ELR (cell line): ENCODE data around the gene CGB7.

Experiments used
- DNase-seq: peaks from one replicate; pipeline ENCODE4 v3.0.0-alpha.2; 2015; ENCODE audit warnings: low read depth

CGB7 gene

GRCh38 chr19:49057636-49058234 is at the start of gene CGB7:
TSS of gene CGB7 (minus strand) at chr19:49057749. CDS start at chr19:49055375, 2,374 bp downstream.
- DNase-seq, result peak; percentile 88

- DNase-seq, result peak; percentile 69
Measured at GRCh38 chr19:49106648-49107135, 49.1 kb upstream of the CGB7 start.

- DNase-seq, result no peak
Measured at GRCh38 chr19:49104229-49104864, 46.8 kb upstream of the CGB7 start.

GRCh38 chr19:49103331-49104085 is 46.0 kb upstream of the CGB7 start:
- no peak for DNase-seq

- DNase-seq, result no peak
Measured at GRCh38 chr19:49102303-49102702, 44.8 kb upstream of the CGB7 start.

GRCh38 chr19:49101160-49101559 is 43.6 kb upstream of the CGB7 start:
- no peak for DNase-seq

- DNase-seq, result no peak
Measured at GRCh38 chr19:49098795-49099194, 41.2 kb upstream of the CGB7 start.

GRCh38 chr19:49097453-49098288 is 40.1 kb upstream of the CGB7 start:
- DNase-seq, result peak; percentile 82

GRCh38 chr19:49094505-49095482 is 37.2 kb upstream of the CGB7 start:
- no peak for DNase-seq

- DNase-seq, result no peak
Measured at GRCh38 chr19:49092686-49093085, 35.1 kb upstream of the CGB7 start.

- DNase-seq, result no peak
Measured at GRCh38 chr19:49091391-49092038, 34.0 kb upstream of the CGB7 start.

- DNase-seq, result no peak
Measured at GRCh38 chr19:49086296-49086695, 28.7 kb upstream of the CGB7 start.

- DNase-seq, result no peak
Measured at GRCh38 chr19:49085868-49086232, 28.3 kb upstream of the CGB7 start.

- peak; percentile 99 for DNase-seq
Measured at GRCh38 chr19:49085020-49085867, 27.7 kb upstream of the CGB7 start, which contains the start of gene SNRNP70. TSS of gene SNRNP70 (plus strand) at chr19:49085451. CDS start at chr19:49086415, 964 bp downstream.

- no peak for DNase-seq
Measured at GRCh38 chr19:49084206-49085019, 26.9 kb upstream of the CGB7 start.

GRCh38 chr19:49081273-49081672 is 23.7 kb upstream of the CGB7 start:
- no peak for DNase-seq

- DNase-seq, result no peak
Measured at GRCh38 chr19:49080392-49080791, 22.8 kb upstream of the CGB7 start.

- DNase-seq, result peak; percentile 67
Measured at GRCh38 chr19:49074869-49075268, 17.3 kb upstream of the CGB7 start.
